Mesendoderm (in vitro differentiated cells): ENCODE results near the gene RNF167.

Source experiments
- DNase-seq: peaks from one replicate; pipeline ENCODE4 v3.0.0; 2013
- H2AK5ac ChIP-seq: 2 replicates; pipeline ENCODE4 v1.6.1; 2013; ENCODE audit warnings: low read length, inconsistent platforms
- H2BK120ac ChIP-seq: 2 replicates; pipeline ENCODE4 v1.6.1; 2013; ENCODE audit warnings: low read depth, mild to moderate bottlenecking, low read length, moderate library complexity, mixed read lengths
- H2BK15ac ChIP-seq: replicated peaks from 2 replicates; pipeline ENCODE4 v1.6.1; 2013; ENCODE audit warnings: low read depth, mild to moderate bottlenecking, moderate library complexity
- H2BK5ac ChIP-seq: 2 replicates; pipeline ENCODE4 v1.6.1; 2013; ENCODE audit warnings: low read length, inconsistent platforms
- H3K18ac ChIP-seq: 2 replicates; pipeline ENCODE4 v1.6.1; 2013; ENCODE audit warnings: mild to moderate bottlenecking, low read length, mixed read lengths
- H3K23ac ChIP-seq: one replicate; pipeline ENCODE4 v1.6.1; 2013; ENCODE audit warnings: low read length
- H3K27ac ChIP-seq: 2 replicates; pipeline ENCODE4 v1.5.1; 2013; ENCODE audit warnings: low read depth, mild to moderate bottlenecking, inconsistent platforms, low read length, moderate library complexity
- H3K27me3 ChIP-seq: 2 replicates; pipeline ENCODE4 v1.6.1; 2013; ENCODE audit warnings: low read length, control low read depth, mild to moderate bottlenecking, inconsistent platforms; ENCODE audit not compliant: insufficient read depth, poor library complexity
- H3K36me3 ChIP-seq: 2 replicates; pipeline ENCODE4 v1.6.1; 2013; ENCODE audit warnings: low read length, inconsistent platforms; ENCODE audit not compliant: control insufficient read depth, insufficient read depth
- H3K4ac ChIP-seq: one replicate; pipeline ENCODE4 v1.6.1; 2013; ENCODE audit warnings: low read depth, mild to moderate bottlenecking, low read length, moderate library complexity
- H3K4me1 ChIP-seq: 2 replicates; pipeline ENCODE4 v1.6.1; 2013; ENCODE audit warnings: low read depth, low read length, inconsistent platforms; ENCODE audit not compliant: control insufficient read depth
- H3K4me2 ChIP-seq: 2 replicates; pipeline ENCODE4 v1.6.1; 2013; ENCODE audit warnings: low read length
- H3K4me3 ChIP-seq: 2 replicates; pipeline ENCODE4 v1.5.1; 2013; ENCODE audit warnings: mild to moderate bottlenecking, low read length
- H3K56ac ChIP-seq: one replicate; pipeline ENCODE4 v1.6.1; 2013; ENCODE audit warnings: low read length
- H3K79me1 ChIP-seq: 2 replicates; pipeline ENCODE4 v1.6.1; 2013; ENCODE audit warnings: low read length, inconsistent platforms
- H3K79me2 ChIP-seq: 2 replicates; pipeline ENCODE4 v1.6.1; 2013; ENCODE audit warnings: mild to moderate bottlenecking, low read length; ENCODE audit not compliant: control insufficient read depth, insufficient read depth
- H3K9ac ChIP-seq: 2 replicates; pipeline ENCODE4 v1.6.1; 2013; ENCODE audit warnings: low read length, inconsistent platforms
- H4K5ac ChIP-seq: one replicate; pipeline ENCODE4 v1.6.1; 2013; ENCODE audit warnings: low read length
- H4K8ac ChIP-seq: one replicate; pipeline ENCODE4 v1.6.1; 2013; ENCODE audit warnings: low read depth, mild to moderate bottlenecking, control low read depth, low read length, moderate library complexity
- WGBS: extraction: QIAGEN DNeasy Blood & Tissue Kit; methylation state at CpG from one replicate; pipeline ENCODE4 v1.1.7; 2013; ENCODE audit warnings: low lambda C conversion rate, missing lambda C conversion rate; ENCODE audit not compliant: insufficient coverage; ENCODE audit errors: extremely low coverage; 5-methylcytosine and 5-hydroxymethylcytosine counted together

RNF167 gene

GRCh38 chr17:4898351-4898750 lies 41.7 kb upstream of the RNF167 start:
- H4K5ac ChIP-seq: no peak overlapping the region
- H3K4me3 ChIP-seq: no peak overlapping the region
- H2AK5ac ChIP-seq: no peak overlapping the region
- DNase-seq: no peak
- H3K36me3 ChIP-seq: peaks cover 2% of the 10 kb centered on the region
- no peaks in the 10 kb centered on the region for H3K79me2 ChIP-seq
- no peak overlapping the region for H3K18ac ChIP-seq
- no peak overlapping the region for H2BK120ac ChIP-seq
- H3K27me3 ChIP-seq: no peaks in the 10 kb centered on the region
- no peaks in the 10 kb centered on the region for H3K79me1 ChIP-seq
- WGBS: no CpG with 5 or more reads among the region's 8 CpGs
- H2BK15ac ChIP-seq: no peak overlapping the region
- H3K4me2 ChIP-seq: no peak overlapping the region
- H3K56ac ChIP-seq: no peak overlapping the region
- no peak overlapping the region for H3K4ac ChIP-seq
- no peak overlapping the region for H4K8ac ChIP-seq
- H3K27ac ChIP-seq: no peak overlapping the region
- H2BK5ac ChIP-seq: no peak overlapping the region
- no peak overlapping the region for H3K23ac ChIP-seq
- H3K9ac ChIP-seq: no peak overlapping the region
- no peaks in the 10 kb centered on the region for H3K4me1 ChIP-seq

GRCh38 chr17:4898927-4899326 lies 41.1 kb upstream of the RNF167 start:
- Histone ChIP-seq H4K5ac (no peak overlapping the region), H3K18ac (no peak overlapping the region), H3K56ac (no peak overlapping the region), H3K23ac (no peak overlapping the region), H2AK5ac (no peak overlapping the region), H2BK120ac (no peak overlapping the region), H3K4me1 (no peaks in the 10 kb centered on the region), H3K4ac (no peak overlapping the region), H4K8ac (no peak overlapping the region), H2BK15ac (no peak overlapping the region), H3K27ac (no peak overlapping the region), H3K36me3 (peaks cover 2% of the 10 kb centered on the region), H2BK5ac (no peak overlapping the region), H3K9ac (no peak overlapping the region), H3K4me3 (no peak overlapping the region), H3K4me2 (no peak overlapping the region), H3K27me3 (no peaks in the 10 kb centered on the region), H3K79me1 (no peaks in the 10 kb centered on the region), H3K79me2 (no peaks in the 10 kb centered on the region)
- no CpG with 5 or more reads among the region's 34 CpGs for WGBS
- no peak for DNase-seq

GRCh38 chr17:4899341-4900230 lies 40.5 kb upstream of the RNF167 start, which contains the start of gene C17orf107:
Gene C17orf107 (plus strand): TSS chr17:4899536. CDS start chr17:4899763, 227 bp downstream.
- H3K56ac ChIP-seq: no peak within 1 kb of the TSS
- H2BK15ac ChIP-seq: no peak within 1 kb of the TSS
- H3K18ac ChIP-seq: no peak within 1 kb of the TSS
- no peak within 1 kb of the TSS for H3K4me3 ChIP-seq
- H4K8ac ChIP-seq: no peak within 1 kb of the TSS
- H3K27ac ChIP-seq: no peak within 1 kb of the TSS
- peak within 1 kb of the TSS; percentile 32 for H3K9ac ChIP-seq
- no peaks in the 10 kb centered on the region for H3K4me1 ChIP-seq
- H2BK5ac ChIP-seq: no peak within 1 kb of the TSS
- DNase-seq: peak; percentile 38
- H4K5ac ChIP-seq: no peak within 1 kb of the TSS
- H3K4ac ChIP-seq: no peak within 1 kb of the TSS
- no peak within 1 kb of the TSS for H3K23ac ChIP-seq
- H3K79me2 ChIP-seq: no peaks in the 10 kb centered on the region
- H3K27me3 ChIP-seq: no peaks in the 10 kb centered on the region
- no peaks in the 10 kb centered on the region for H3K79me1 ChIP-seq
- peaks cover 2% of the 10 kb centered on the region for H3K36me3 ChIP-seq
- H3K4me2 ChIP-seq: peak within 1 kb of the TSS; percentile 56
- WGBS: no CpG with 5 or more reads among the region's 60 CpGs
- H2BK120ac ChIP-seq: no peak within 1 kb of the TSS
- H2AK5ac ChIP-seq: no peak within 1 kb of the TSS

GRCh38 chr17:4900231-4901107 lies 39.6 kb upstream of the RNF167 start:
- no peak overlapping the region for H2AK5ac ChIP-seq
- H3K79me2 ChIP-seq: no peaks in the 10 kb centered on the region
- H3K4me3 ChIP-seq: peak overlapping the region; percentile 22
- peak overlapping the region; percentile 32 for H3K9ac ChIP-seq
- H3K4me1 ChIP-seq: no peaks in the 10 kb centered on the region
- peak overlapping the region; percentile 25 for H3K56ac ChIP-seq
- no peak overlapping the region for H2BK15ac ChIP-seq
- peak; percentile 65 for DNase-seq
- no CpG with 5 or more reads among the region's 65 CpGs for WGBS
- H3K27me3 ChIP-seq: no peaks in the 10 kb centered on the region
- no peak overlapping the region for H4K5ac ChIP-seq
- H3K4me2 ChIP-seq: peak overlapping the region; percentile 56
- H3K36me3 ChIP-seq: no peaks in the 10 kb centered on the region
- H3K23ac ChIP-seq: no peak overlapping the region
- H3K79me1 ChIP-seq: no peaks in the 10 kb centered on the region
- no peak overlapping the region for H2BK120ac ChIP-seq
- no peak overlapping the region for H4K8ac ChIP-seq
- no peak overlapping the region for H2BK5ac ChIP-seq
- no peak overlapping the region for H3K18ac ChIP-seq
- no peak overlapping the region for H3K27ac ChIP-seq
- H3K4ac ChIP-seq: no peak overlapping the region

GRCh38 chr17:4901108-4901647 lies 38.9 kb upstream of the RNF167 start:
- H3K4me2 ChIP-seq: no peak overlapping the region
- no peak overlapping the region for H3K4me3 ChIP-seq
- H2BK120ac ChIP-seq: no peak overlapping the region
- no peak overlapping the region for H3K23ac ChIP-seq
- no peak overlapping the region for H2BK5ac ChIP-seq
- H3K36me3 ChIP-seq: no peaks in the 10 kb centered on the region
- H3K4ac ChIP-seq: no peak overlapping the region
- no peaks in the 10 kb centered on the region for H3K27me3 ChIP-seq
- H3K79me2 ChIP-seq: no peaks in the 10 kb centered on the region
- DNase-seq: no peak
- no peak overlapping the region for H2AK5ac ChIP-seq
- H3K9ac ChIP-seq: no peak overlapping the region
- H4K5ac ChIP-seq: no peak overlapping the region
- WGBS: no CpG with 5 or more reads among the region's 37 CpGs
- H2BK15ac ChIP-seq: no peak overlapping the region
- H3K18ac ChIP-seq: no peak overlapping the region
- no peak overlapping the region for H3K27ac ChIP-seq
- peak overlapping the region; percentile 25 for H3K56ac ChIP-seq
- no peaks in the 10 kb centered on the region for H3K79me1 ChIP-seq
- H3K4me1 ChIP-seq: no peaks in the 10 kb centered on the region
- no peak overlapping the region for H4K8ac ChIP-seq
